ENCODE results near the gene OR4P4.

DNA sequence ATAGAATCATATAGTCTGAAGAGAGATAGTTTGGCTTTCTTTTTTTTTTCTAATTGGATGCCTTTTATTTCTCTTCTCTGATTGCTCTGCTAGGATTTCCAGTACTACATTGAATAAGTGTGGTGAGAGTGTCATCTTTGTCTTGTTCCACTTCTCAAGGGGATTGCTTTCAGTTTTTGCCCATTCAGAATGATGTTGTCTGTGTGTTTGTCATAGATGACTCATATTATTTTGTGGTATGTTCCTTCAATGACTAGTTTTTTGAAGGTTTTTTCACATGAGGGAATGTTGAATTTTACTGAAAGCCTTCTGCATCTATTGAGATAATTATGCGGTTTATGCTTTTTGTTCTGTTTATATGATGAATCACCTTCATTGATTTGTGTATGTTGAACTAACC lies 10.4 kb upstream of the OR4P4 start:
- TF ChIP-seq, protein P1, sequence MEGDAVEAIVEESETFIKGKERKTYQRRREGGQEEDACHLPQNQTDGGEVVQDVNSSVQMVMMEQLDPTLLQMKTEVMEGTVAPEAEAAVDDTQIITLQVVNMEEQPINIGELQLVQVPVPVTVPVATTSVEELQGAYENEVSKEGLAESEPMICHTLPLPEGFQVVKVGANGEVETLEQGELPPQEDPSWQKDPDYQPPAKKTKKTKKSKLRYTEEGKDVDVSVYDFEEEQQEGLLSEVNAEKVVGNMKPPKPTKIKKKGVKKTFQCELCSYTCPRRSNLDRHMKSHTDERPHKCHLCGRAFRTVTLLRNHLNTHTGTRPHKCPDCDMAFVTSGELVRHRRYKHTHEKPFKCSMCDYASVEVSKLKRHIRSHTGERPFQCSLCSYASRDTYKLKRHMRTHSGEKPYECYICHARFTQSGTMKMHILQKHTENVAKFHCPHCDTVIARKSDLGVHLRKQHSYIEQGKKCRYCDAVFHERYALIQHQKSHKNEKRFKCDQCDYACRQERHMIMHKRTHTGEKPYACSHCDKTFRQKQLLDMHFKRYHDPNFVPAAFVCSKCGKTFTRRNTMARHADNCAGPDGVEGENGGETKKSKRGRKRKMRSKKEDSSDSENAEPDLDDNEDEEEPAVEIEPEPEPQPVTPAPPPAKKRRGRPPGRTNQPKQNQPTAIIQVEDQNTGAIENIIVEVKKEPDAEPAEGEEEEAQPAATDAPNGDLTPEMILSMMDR (IDR thresholded peaks at IDR 0.05; ENCODE audit: insufficient read depth, low read length, poor library complexity, severe bottlenecking), result no peak
- no peak for TF ChIP-seq EZH2phosphoT487 (conservative IDR thresholded peaks at IDR 0.05; ENCODE audit: low read length)
